GM12891 (cell line): ENCODE measurements around the gene GP1BB.

Experiments
- PAX5 ChIP-seq: IDR thresholded peaks from 2 replicates; pipeline ENCODE4 v1.6.1; 2011; ENCODE audit warnings: low read length, moderate library complexity, mild to moderate bottlenecking; ENCODE audit not compliant: insufficient read depth, severe bottlenecking
- POLR2A ChIP-seq: IDR thresholded peaks from 2 replicates; pipeline ENCODE4 v1.6.1; 2011; ENCODE audit warnings: low read depth, low read length, control low read depth
- POLR2AphosphoS5 ChIP-seq: IDR thresholded peaks from 2 replicates; pipeline ENCODE4 v1.6.1; 2011; ENCODE audit warnings: low read depth, low read length, control low read depth
- POU2F2 ChIP-seq: IDR thresholded peaks from 2 replicates; pipeline ENCODE4 v1.6.1; 2011; ENCODE audit warnings: low read depth, mild to moderate bottlenecking, control low read depth, low read length, moderate library complexity
- TAF1 ChIP-seq: IDR thresholded peaks from 2 replicates; pipeline ENCODE4 v1.6.1; 2011; ENCODE audit warnings: low read depth, low read length, control low read depth

GRCh38 chr22:19748991-19749664 is 25.8 kb downstream of the GP1BB start:
- TF ChIP-seq POLR2A (no peak), POLR2AphosphoS5 (no peak), POU2F2 (no peak), TAF1 (no peak), PAX5 (no peak)
